Dermis blood vessel endothelial cell (primary cell): ENCODE measurements around the gene IFNA1. TPM values are rescaled to one million over a fixed set of nuclear protein-coding genes. Genes with fewer than 3 reads are reported as not detected.
"Not testable (repeated sequence)": the region's sequence is repeated elsewhere in the genome, so short reads cannot be mapped to it uniquely, and the experiment has no call there.

ENCODE experiments used
- DNase-seq: peaks from one replicate; pipeline ENCODE4 v3.0.0; 2010
- total RNA-seq: library from RNA; depleted of rRNA; stranded (reverse); fragments of >200 nt; gene quantifications from 2 replicates; pipeline ENCODE4 v1.2.3, GENCODE V29; 2014

Gene IFNA1
- total RNA-seq: not detected in 2 replicates

DNA sequence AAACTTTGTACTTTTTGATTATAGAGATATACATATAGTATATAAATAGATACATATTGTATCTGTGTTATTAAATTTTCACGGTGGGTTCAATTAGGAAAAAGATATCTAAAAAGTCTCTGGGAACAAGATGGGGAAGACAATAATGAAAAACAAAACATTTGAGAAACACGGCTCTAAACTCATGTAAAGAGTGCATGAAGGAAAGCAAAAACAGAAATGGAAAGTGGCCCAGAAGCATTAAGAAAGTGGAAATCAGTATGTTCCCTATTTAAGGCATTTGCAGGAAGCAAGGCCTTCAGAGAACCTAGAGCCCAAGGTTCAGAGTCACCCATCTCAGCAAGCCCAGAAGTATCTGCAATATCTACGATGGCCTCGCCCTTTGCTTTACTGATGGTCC is at the start of gene IFNA1:
Gene IFNA1, plus strand, starts transcription at position 301 of the 400 bp plus-strand sequence. Its CDS starts 69 bp downstream, at position 370.
- DNase-seq: no peak

GRCh38 chr9:21392270-21392669 is 48.0 kb upstream of the IFNA1 start:
- peak; percentile 15 for DNase-seq

DNA sequence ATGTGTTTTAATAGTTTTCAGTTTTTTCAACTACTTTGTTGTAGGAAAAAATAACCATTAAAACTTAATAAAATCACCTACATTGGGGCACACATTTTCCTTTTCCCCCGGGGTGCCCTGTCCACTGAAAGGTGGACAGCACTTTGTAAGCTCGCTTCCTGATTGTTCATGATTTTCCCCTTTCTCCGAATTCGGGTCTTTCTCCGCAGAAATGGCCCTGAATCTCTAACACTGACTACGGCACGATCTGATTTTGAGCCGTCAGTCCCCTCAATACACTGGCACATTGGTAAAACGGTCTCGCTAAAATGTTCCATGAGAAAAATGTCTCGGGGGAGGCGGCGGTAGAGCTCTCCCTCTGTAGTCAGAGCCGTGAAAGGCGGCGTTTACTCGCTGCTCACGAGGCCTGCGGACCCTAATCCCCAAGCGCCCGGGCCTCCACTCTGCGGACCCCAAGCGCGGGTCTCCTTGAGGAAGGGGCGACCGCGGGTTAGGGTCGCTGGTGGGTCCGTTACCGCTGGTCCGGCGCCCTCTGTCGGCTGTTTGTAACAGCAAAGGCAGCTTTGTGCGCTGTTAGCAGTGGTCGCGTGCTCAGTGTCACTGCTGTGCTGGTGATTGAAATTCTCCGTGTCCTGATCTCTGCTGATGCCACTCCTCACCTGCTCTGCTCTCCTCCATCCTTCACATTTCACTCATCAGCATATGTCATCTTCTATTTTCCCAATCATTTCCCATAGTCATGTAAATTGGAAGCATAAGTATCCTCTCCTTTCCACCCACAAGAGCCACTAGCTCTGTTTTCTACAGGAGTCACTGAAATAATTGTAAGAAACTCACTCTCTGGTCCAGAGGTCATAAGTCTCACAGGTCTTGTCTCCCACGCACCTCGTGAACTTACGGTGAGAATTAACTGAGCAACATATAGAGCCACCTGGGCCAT is 44.2 kb upstream of the IFNA1 start:
- peak; percentile 58 for DNase-seq

- no peak for DNase-seq
These were observed 41.2 kb upstream of the IFNA1 start for GRCh38 chr9:21398955-21399489.

- DNase-seq: no peak
These were observed 40.3 kb upstream of the IFNA1 start for GRCh38 chr9:21399956-21400355.

DNA sequence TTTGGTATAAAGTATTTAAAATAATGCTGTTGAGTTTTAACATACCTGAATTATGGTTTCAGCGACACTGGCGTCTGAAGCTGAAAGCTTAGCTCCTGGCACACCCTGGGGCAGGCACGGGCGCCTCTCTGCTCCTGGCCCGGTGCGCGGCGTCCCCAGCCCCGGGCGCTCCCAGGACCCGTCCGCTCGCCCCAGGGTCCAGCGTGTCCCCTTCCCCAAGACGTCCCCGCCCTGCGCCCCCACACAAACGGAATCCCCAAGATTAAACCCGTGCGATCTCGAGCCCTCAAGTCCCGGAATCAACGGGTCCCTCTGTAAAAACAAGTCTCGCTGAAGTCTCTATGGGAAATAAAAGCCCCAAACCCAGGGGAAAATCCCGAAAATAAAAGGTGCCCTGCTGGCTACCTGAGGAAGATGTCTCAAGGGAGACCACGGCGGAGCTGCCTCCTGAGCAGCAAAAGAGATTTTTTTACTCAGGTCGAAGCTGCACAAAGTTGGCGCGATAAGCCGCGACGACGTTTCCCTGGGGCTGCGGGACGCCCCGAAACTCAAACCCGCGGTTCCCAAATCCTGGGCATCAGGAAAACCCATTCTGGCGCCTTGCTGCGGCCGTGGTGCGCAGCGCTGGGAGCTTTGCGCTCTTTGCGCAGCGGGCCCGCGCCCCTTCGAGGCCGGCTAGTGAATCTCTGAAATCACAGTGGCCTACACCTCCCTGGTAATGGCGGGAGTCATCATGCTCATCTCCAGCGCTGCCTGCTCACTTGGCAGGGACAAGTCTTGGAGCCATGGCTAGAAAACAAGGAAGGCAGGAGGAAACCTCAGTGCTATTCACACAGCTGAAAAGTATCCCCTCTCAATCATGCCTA is 37.6 kb upstream of the IFNA1 start:
- DNase-seq: no peak

DNA sequence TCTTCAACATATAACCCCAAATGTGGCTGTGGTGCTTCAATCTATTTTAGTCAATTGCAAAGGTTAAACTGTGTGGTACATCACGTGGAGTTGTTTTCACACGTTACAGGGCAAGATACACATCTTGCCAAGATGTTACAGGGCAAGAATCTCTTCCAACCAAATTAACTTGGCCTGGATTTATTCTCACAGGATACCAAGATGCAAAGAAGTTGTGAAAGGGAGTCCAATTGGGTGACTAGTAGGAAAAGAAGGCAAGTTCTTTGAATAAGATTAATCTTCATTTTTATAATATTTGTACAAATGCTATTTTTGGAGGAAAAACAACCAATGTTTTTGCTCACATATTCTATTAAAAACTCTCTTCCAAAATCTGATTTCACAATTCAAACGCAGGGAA is 36.1 kb upstream of the IFNA1 start:
- DNase-seq: no peak

DNA sequence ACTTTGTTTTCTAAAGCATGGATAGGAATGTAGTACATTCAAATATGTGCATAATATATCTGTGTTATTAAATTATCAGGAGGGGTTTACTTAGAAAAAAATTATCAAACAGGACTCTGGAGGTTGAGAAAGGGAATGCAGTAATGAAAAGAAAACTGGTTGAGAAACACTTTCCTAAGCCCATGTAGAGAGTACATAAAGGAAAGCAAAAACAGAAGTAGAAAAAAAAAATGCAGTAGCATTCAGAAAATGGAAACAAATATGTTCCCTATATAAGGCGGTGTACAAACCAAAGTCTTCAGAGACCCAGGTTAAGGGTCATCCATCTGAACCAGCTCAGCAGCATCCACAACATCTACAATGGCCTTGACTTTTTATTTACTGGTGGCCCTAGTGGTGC is 31.4 kb upstream of the IFNA1 start, which contains the start of gene IFNA8:
Gene IFNA8, plus strand, starts transcription at position 301 of the 400 bp plus-strand sequence. Its CDS starts 60 bp downstream, at position 361.
- DNase-seq: no peak

DNA sequence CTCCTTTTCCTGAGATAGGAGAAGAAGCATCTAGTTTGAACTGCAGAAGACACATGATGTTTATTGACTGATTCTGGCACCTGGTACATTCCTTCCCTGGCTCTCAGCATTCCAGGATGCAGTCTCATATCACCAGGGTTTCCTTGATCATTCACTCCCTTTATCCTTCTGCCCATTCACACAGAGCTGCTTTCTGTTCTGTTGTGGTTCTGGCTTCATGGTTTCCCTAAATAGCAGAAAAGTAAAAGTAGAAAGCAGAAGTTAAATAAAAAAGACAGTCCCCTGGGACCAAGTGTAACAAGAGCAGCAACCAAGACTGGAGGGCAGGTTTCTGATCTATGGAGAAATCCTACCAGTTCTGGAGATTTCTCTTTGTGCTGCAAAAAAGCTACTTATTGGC is 28.1 kb upstream of the IFNA1 start:
- DNase-seq: no peak

DNA sequence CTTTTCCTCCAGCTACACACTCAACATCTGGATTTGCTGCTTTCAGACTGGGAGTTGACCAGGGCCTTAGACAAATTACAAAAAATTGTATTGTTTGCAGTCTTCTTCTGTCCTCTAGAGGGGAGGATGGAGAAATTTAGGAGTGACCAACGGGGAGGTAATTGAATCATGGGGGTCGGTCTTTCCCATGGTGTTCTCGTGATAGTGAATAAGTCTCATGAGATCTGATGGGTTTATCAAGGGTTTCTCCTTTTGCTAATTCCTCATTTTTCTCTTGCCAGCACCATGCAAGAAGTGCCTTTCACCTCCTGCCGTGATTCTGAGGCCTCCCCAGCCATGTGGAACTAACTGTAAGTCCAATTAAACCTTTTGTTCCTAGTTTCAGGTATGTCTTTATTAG is 27.1 kb upstream of the IFNA1 start:
- no peak for DNase-seq

- DNase-seq: no peak
These were observed 26.6 kb upstream of the IFNA1 start for GRCh38 chr9:21413624-21414023.

- no peak for DNase-seq
These were observed 25.9 kb upstream of the IFNA1 start for GRCh38 chr9:21414220-21414940.

DNA sequence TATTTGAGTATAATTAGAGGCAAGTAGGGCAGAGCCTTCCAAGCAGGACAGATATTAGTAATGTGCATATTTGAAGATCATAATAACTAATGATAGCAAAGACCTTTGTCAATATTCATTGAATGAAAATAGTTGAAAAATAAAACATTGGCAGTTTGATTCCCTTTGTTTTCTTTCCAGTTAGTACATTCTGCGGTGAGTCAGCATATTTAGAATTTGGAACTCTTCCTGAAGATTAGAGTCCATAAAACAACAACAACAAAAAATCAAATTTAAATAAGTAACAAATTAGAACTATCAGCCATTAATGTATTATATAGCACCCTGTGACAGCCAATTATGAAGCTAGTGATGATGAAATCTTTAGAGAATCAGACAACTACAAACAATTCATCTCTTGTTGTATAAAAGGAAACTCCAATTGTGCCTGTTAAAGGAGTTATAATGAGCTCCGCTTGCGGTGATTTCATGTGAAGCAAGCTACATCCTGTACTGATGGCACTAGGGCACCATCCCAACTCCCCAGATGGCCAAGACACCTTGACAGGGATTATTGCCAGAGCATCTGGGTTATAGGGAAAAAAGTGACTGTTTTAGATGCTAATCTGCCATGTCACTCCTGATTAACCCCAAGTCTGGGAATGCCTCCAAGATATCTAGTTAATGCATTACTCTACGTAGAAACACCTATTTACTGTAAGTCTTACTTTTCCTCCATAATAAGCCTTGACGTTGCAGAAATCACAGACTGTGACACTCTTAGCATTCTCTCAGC is 24.6 kb upstream of the IFNA1 start:
- DNase-seq: no peak

DNA sequence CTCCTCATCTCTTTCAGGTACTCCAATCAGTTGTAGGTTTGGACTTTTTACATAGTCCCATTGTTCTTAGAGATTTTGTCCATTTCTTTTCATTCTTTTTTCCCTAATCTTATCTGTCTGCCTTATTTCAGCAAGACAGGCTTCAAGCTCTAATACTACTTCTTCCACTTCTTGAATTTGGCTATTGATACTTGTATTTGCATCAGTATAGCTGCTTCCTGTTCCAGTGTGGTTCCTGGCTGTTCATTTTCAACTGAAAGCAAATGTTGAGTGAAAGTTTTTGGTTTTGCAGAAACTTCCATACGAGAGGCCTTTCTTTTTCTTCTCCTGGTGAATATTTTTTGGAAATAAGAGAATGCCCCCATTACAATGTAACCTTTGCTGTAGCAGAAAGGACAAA is 12.0 kb upstream of the IFNA1 start:
- no peak for DNase-seq

GRCh38 chr9:21429191-21429590 is 11.0 kb upstream of the IFNA1 start:
- no peak for DNase-seq

- no peak for DNase-seq
These were observed 7.4 kb upstream of the IFNA1 start for GRCh38 chr9:21432672-21433425.

DNA sequence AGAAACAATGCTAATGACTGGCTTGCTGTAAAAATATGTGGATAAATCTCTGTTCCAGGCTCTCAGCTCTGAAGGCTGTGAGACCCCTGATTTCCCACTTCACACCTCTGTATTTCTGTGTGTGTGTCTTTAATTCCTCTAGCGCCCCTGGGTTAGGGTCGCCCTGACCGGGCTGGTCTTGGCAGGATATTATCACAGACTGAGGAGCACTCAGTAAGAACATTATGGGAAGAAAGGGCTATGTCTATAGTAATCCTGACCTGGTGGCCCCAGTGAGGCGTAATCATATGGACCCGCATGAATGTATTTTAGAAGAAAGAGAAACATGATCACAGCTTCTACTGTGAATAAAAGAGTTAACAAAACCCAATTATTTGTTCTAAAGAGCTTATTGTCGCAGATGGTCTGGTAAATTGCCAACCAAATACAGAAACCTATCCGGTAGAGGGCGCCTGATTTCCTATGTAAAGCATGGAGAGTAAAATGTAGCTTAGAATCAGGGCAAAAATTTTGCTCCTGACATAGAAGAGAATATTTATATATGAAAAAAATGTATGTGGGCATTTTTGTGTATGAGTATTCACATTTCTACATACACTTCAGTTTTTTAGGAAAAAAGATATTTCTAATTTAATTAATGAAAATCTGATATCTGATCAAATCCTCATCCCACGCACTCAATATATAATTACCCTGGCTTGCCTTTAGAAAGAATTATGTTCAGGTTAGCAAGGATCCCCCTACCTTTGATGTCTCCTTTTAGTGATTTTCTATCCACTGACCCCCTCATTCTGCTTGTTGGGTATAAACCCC is 5.8 kb upstream of the IFNA1 start:
- DNase-seq: peak; percentile 85

DNA sequence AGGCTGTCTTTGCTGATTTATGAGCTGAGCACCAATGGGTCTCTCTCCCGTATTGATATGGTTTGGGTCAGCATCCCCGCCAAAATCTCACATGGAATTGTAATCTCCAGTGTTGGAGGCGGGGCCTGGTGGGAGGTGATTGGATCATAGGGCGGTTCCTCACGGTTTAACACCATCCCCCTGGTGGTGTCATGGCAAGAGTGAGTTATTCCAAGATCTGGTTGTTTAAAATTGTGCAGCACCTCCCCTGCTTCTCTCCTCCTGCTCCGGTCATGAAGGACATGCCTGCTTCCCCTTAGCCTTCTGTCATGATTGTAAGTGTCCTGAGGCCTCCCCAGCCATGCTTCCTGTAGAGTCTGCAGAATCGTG is 5.2 kb upstream of the IFNA1 start:
- not testable (repeated sequence) for DNase-seq

DNA sequence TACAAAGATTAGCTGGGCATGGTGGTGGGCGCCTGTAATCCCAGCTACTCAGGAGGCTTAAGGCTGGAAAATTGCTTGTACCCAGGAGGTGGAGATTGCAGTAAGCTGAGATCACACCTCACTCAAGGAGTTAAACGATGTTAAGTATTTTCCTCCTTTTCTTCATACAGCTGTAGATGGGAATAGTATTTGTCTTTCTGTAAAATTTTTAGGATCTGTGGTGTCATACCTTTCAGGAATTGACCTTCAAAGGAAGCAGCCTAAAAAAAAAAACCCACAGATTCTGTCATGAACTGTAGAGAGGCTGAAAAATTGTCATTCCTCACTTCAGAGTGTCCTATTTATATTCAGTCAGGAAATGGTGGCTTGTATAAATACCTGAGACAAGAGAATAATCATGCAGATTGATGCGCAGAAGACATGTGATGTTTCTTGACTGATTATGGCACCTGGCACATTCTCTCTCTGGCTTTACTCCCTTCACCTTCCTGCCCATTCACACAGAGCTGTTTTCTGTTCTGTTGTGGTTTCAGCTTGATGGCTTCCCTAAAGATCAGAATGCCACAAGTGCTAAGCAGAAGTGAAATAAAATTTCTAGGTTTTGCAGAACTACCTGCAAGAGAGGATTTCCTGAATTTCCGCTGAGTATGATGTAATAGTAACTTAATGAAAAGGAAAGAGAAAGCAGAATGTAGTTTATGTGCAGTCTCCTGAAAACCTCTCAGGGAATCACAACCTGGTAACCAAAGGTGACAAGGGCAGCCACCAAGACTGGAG is 3.8 kb downstream of the IFNA1 start:
- no peak for DNase-seq
